Smooth muscle cell of trachea (primary cell): ENCODE measurements around the gene USP49. TPM values are rescaled to one million over a fixed set of nuclear protein-coding genes. Genes with fewer than 3 reads are reported as not detected.

Experiments
- total RNA-seq: library from RNA; depleted of rRNA; stranded (reverse); fragments of >200 nt; gene quantifications from 2 replicates; pipeline ENCODE4 v1.2.1, GENCODE V29; 2014

USP49 gene
- total RNA-seq, result 2.2 and 5.5 TPM in 2 replicates

GRCh38 chr6:41895300-41896233 is at the start of gene USP49:
Gene USP49, minus strand, starts transcription at chr6:41895375. Its CDS starts 88,392 bp downstream, at chr6:41806983.

DNA sequence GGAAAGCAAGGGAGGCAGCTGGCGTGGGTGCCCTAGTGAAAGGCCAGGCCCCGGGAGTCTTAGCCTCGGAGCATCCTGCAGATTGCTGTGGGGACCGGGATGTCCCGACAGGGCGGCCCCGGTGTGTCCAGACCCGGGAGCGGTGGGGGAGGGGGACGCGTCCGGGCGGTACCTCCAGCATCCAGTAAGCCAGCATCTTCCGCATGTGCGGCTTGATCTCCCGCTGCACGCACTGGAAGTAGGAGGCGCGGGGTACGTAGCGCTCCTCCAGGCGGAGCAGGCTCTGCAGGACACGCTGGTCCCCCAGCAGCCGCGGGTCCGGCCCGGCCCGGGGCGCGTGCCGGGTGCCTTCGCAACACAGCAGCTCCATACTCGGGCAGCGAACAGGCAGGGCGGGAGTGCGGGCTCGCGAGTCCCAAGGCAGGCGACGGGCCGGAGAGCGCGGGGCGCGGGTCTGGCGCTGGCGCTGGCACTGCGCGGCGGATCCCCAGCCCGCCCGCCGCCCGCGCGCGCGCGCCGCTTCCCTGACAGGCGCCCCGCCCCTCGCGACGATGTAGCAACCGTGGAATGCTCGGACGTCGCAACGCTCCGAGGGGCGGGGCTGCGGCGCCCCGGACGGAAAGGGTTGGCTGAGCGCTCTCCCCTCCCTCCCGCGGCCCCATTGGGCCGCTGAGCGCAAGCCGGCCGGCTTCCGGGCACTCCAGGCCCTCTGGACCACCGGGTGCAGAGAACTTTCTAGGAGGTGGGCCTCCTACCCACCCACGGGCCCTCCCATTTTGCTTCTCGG is 46.3 kb upstream of the USP49 start, which contains the start of gene CCND3:
Gene CCND3, minus strand, starts transcription at position 529 of the 787 bp plus-strand sequence. Its CDS starts 159 bp downstream, at position 370.

DNA sequence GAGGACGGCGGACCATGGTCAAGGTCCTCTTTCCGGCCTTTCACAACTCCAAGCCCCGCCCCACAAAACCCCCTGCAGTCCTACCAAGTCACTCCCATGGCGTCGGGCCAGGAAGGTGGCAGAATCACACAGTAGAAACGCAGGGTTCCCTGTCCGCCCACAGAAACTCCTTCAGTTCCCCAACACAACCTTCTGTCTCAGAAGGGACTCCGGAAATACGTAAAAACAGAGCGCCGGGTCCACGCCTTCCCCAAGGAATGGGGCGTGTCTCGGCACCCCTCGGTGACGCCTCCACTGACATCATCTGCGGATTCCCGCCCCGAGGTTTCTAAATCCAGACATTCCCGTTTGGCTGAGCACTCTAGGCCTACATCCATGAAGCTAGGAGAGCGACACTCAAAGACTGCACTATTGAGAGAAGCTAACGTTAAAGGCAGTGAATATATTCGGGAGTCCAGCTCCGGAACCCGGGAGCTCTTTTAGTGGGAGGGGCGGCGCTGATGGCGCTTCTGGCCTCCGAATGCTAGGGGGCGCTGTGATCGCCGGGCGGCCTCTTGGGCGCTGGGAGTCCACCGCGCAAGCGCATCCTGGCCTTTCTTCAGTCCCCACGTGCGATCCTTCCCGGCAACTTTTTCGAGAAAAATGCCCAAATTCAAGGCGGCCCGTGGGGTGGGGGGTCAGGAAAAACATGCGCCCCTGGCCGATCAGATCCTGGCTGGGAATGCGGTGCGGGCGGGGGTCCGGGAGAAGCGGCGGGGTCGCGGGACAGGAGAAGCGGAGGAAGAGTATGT is 25.9 kb upstream of the USP49 start, which contains the start of the genes BYSL and MED20:
Gene BYSL, plus strand, starts transcription at position 579 of the 791 bp plus-strand sequence. Its CDS starts 64 bp downstream, at position 643.
Gene MED20, minus strand, starts transcription at position 219 of the 791 bp plus-strand sequence. Its CDS starts 121 bp downstream, at position 98.

DNA sequence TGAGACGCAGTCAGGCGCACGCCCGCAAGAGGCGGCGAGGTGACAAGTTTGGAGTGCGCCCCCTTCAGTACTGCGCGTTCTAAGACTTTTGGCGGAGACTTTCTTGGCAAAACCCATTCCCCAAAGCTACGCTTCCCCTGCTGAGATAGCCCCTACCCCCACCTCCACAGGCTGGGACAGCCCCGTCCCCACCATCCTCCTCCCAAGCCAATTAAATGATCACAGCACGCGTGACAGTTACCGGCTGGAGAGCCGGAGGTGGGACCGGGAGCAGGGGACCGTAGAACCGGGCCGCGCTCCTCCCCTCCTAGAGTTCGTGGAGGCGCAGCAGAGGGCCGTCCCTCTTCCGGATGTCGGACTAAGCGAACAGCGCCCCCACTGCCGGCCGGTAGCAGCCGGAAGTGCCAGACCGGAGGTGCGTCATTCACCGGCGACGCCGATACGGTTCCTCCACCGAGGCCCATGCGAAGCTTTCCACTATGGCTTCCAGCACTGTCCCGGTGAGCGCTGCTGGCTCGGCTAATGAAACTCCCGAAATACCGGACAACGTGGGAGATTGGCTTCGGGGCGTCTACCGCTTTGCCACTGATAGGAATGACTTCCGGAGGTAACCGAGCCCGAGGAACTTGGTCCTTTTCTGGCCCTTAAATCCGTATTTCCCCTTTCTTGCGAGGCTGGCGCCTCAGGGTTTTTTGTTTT is 107.8 kb downstream of the USP49 start, which contains the start of gene TOMM6:
Gene TOMM6, plus strand, starts transcription at position 476 of the 699 bp plus-strand sequence. Its CDS starts 4 bp downstream, at position 480.

DNA sequence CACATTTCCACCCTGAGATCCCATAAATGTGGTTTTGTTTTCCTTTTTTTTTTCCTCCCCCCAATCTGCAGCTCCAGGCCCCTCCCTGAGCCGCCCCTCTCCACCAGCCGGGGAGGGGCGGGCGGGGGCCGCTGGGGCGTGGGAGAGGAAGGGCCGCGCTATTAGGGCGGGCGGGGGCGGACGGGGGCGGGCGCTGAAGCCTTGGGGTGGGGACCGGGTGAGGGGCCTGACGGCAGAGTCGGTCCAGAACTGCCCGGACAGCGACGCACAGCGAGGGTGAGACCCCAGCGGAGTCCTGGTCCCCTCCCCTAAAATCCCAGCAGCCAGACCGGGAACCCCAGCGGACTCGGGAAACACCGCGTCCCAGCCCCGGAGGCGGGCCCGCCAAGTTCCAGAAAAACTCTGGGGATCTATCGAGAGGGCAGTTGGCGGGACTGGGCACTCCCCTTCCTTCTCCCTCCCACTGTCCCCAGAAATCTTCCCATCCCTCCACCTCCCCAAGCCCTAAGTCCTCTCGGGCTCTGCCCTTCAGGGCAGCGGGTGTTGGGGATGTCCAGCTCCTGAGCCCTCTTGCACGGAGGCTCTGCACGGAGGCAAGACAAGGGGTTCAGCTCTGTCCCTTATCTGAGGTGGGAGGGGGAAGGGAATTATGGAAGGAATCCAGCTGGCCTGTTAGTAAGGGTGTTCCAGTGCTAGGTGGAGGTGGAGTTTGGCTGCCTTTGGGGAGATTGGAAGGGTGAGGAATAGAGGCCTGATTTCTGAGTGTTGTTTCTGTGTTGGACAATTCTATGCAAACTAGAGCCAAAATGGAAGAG is 114.4 kb downstream of the USP49 start, which contains the start of gene PRICKLE4:
Gene PRICKLE4, plus strand, starts transcription at position 232 of the 815 bp plus-strand sequence. CDS start 2,692 bp downstream, outside the sequence.

GRCh38 chr6:41779788-41780550 is 115.2 kb downstream of the USP49 start, which contains the start of gene FRS3:
Gene FRS3, minus strand, starts transcription at chr6:41779900. Its CDS starts 2,913 bp downstream, at chr6:41776987.

GRCh38 chr6:41747256-41748101 is 147.7 kb downstream of the USP49 start, which contains the start of gene PGC:
Gene PGC, minus strand, starts transcription at chr6:41747397. Its CDS starts 63 bp downstream, at chr6:41747334.

Other genes starting within 250 kb of the USP49 start
- 2.6 and 7.8 TPM in 2 replicates for gene TFEB, start 159.8 kb downstream of the USP49 start, total RNA-seq
- not detected in 2 replicates for gene PGC, start 148.0 kb downstream of the USP49 start, total RNA-seq
- gene FRS3, start 115.5 kb downstream of the USP49 start, total RNA-seq, result 1.7 and 2.8 TPM in 2 replicates
- 0.83 TPM in 1 of 2 replicates, not detected in the other for gene PRICKLE4, start 114.6 kb downstream of the USP49 start, total RNA-seq
- 51.8 and 89.4 TPM in 2 replicates for gene TOMM6, start 107.7 kb downstream of the USP49 start, total RNA-seq
- gene MED20, start 25.8 kb upstream of the USP49 start, total RNA-seq, result 31.4 and 33.1 TPM in 2 replicates
- gene BYSL, start 26.1 kb upstream of the USP49 start, total RNA-seq, result 9.5 and 11.1 TPM in 2 replicates
- gene CCND3, start 46.4 kb upstream of the USP49 start, total RNA-seq, result 13.8 and 18.2 TPM in 2 replicates
- gene TAF8, start 155.1 kb upstream of the USP49 start, total RNA-seq, result 14.4 and 14.7 TPM in 2 replicates
- gene C6orf132, start 247.2 kb upstream of the USP49 start, total RNA-seq, result 0.29 and 0.99 TPM in 2 replicates